HTR-8/SVneo (cell line): ENCODE data around the gene RNU4-1.
"Not testable (repeated sequence)": the region's sequence is repeated elsewhere in the genome, so short reads cannot be mapped to it uniquely, and the experiment has no call there.

ENCODE experiments used
- DNase-seq: peaks from one replicate; pipeline ENCODE4 v3.0.0; 2011; ENCODE audit warnings: low spot score, mixed read lengths; ENCODE audit not compliant: insufficient read length
- FAIRE-seq: peaks from 2 replicates; lab custom pipeline; 2011; peaks lifted over from hg19 to GRCh38; lab: Jason Lieb, UNC

The RNU4-1 gene

GRCh38 chr12:120292661-120293531 lies at the start of gene RNU4-1:
Gene RNU4-1, minus strand, starts transcription at chr12:120293237.
- no peak for FAIRE-seq

GRCh38 chr12:120342175-120343038 lies 49.4 kb upstream of the RNU4-1 start:
- DNase-seq: no peak
- no peak for FAIRE-seq

More at GRCh38 chr12:120292661-120293531, at the start of gene RNU4-1:
- peak; percentile 54 for DNase-seq

GRCh38 chr12:120339256-120339655 lies 46.2 kb upstream of the RNU4-1 start:
- DNase-seq (no peak), FAIRE-seq (no peak)

GRCh38 chr12:120337730-120338129 lies 44.7 kb upstream of the RNU4-1 start:
- FAIRE-seq (no peak), DNase-seq (no peak)

GRCh38 chr12:120336392-120336791 lies 43.4 kb upstream of the RNU4-1 start:
- FAIRE-seq, DNase-seq: not testable (repeated sequence)

GRCh38 chr12:120335447-120335846 lies 42.4 kb upstream of the RNU4-1 start:
- not testable (repeated sequence) for DNase-seq, FAIRE-seq

GRCh38 chr12:120332523-120332922 lies 39.5 kb upstream of the RNU4-1 start:
- DNase-seq (no peak), FAIRE-seq (no peak)

- DNase-seq: no peak
Observed at GRCh38 chr12:120332041-120332440, 39.0 kb upstream of the RNU4-1 start.

GRCh38 chr12:120331390-120331789 lies 38.4 kb upstream of the RNU4-1 start:
- FAIRE-seq: no peak
- DNase-seq: no peak

More at GRCh38 chr12:120332041-120332440, 39.0 kb upstream of the RNU4-1 start:
- no peak for FAIRE-seq

- DNase-seq (no peak), FAIRE-seq (no peak)
Observed at GRCh38 chr12:120328228-120328627, 35.2 kb upstream of the RNU4-1 start.

GRCh38 chr12:120327593-120327992 lies 34.6 kb upstream of the RNU4-1 start, which contains the start of gene PLA2G1B:
Gene PLA2G1B, minus strand, starts transcription at chr12:120327779. Its CDS starts 26 bp downstream, at chr12:120327753.
- FAIRE-seq (no peak), DNase-seq (no peak)

- FAIRE-seq (no peak), DNase-seq (no peak)
Observed at GRCh38 chr12:120324841-120325417, 31.9 kb upstream of the RNU4-1 start.

GRCh38 chr12:120323772-120324171 lies 30.7 kb upstream of the RNU4-1 start:
- no peak for DNase-seq
- FAIRE-seq: no peak

GRCh38 chr12:120321382-120322202 lies 28.6 kb upstream of the RNU4-1 start:
- no peak for FAIRE-seq
- no peak for DNase-seq

GRCh38 chr12:120317224-120318105 lies 24.4 kb upstream of the RNU4-1 start:
- DNase-seq (peak; percentile 99), FAIRE-seq (peak; percentile 99)

- no peak for DNase-seq
Observed at GRCh38 chr12:120316798-120317223, 23.8 kb upstream of the RNU4-1 start.

GRCh38 chr12:120314220-120314619 lies 21.2 kb upstream of the RNU4-1 start:
- DNase-seq (no peak), FAIRE-seq (no peak)

More at GRCh38 chr12:120316798-120317223, 23.8 kb upstream of the RNU4-1 start:
- no peak for FAIRE-seq
